ENCODE data around the gene SDR42E1.
"Not testable (repeated sequence)": the region's sequence is repeated elsewhere in the genome, so short reads cannot be mapped to it uniquely, and the experiment has no call there.

Gene SDR42E1

GRCh38 chr16:81997738-81998137 lies 13.5 kb downstream of the SDR42E1 start:
- DNase-seq, result no peak

- no peak for DNase-seq
Observed at GRCh38 chr16:81996664-81997509, 14.4 kb downstream of the SDR42E1 start.

DNA sequence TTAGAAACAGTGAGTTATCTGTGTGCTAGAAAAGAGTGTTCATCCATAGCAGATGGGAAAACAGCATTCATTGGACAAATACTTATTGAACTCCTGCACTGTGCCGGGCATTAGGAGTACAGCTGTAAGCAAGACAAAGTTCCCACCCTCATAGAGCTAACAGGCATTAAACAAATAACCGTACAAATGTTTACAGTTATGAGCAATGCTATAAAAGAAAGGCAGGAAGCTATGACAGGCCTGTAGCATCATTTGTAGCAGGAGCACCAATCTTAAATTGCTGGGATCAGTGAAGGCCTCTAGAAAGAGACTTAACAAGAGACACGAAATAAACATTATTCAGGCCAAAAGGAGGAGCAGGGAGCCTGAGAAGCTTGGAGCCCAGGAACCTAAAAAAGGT lies 15.6 kb downstream of the SDR42E1 start:
- DNase-seq, result no peak

DNA sequence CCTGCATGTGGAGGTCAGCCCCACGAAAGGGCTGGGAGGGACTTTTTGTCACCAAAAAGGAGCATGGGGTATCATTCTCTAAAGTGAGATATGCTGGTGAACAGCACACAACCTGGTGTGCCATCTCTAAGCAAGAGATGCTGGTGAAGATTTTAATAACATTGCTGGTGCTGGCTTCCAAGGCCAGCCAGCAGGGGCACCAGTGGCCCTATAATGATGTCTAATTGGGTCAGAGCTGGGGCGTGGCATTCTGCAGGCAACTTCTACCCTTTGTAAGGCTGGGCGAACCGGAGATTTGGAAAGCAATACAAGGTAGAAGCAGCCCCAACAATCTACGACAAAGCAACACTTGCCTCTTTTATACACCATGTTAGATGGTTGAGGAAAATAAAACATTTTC lies 16.8 kb downstream of the SDR42E1 start:
- DNase-seq, result no peak

GRCh38 chr16:81992859-81993258 lies 18.4 kb downstream of the SDR42E1 start:
- no peak for DNase-seq

DNA sequence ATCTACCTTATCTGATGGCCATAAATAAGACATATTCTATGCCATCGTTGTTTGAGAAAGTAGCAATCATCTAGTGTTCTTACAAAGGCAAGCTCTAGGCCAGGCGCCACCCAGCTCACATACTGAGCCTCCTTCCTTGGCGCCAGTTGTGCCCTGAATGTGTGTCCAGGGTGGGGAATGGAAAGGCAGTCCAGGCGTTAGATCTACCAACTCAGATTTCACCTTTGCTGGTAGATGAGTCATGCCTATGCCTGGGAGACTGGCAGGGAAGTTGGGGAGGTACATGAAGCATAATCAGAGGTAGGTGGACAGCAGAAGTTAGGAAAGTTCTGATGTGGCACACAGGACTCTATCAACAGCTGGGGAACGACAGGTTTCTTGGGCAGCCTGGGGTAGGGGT lies 23.6 kb downstream of the SDR42E1 start:
- DNase-seq, result no peak

- no peak for DNase-seq
Observed at GRCh38 chr16:81987121-81987520, 24.1 kb downstream of the SDR42E1 start.

DNA sequence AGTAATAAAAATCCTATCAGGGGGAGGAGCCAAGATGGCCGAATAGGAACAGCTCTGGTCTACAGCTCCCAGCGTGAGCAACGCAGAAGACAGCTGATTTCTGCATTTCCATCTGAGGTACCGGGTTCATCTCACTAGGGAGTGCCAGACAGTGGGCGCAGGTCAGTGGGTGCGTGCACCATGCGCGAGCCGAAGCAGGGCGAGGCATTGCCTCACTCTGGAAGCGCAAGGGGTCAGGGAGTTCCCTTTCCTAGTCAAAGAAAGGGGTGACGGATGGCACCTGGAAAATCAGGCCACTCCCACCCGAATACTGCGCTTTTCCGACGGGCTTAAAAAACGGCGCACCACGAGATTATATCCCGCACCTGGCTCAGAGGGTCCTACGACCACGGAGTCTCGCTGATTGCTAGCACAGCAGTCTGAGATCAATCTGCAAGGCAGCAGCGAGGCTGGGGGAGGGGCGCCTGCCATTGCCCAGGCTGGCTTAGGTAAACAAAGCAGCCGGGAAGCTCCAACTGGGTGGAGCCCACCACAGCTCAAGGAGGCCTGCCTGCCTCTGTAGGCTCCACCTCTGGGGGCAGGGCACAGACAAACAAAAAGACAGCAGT lies 33.8 kb downstream of the SDR42E1 start:
- not testable (repeated sequence) for DNase-seq

DNA sequence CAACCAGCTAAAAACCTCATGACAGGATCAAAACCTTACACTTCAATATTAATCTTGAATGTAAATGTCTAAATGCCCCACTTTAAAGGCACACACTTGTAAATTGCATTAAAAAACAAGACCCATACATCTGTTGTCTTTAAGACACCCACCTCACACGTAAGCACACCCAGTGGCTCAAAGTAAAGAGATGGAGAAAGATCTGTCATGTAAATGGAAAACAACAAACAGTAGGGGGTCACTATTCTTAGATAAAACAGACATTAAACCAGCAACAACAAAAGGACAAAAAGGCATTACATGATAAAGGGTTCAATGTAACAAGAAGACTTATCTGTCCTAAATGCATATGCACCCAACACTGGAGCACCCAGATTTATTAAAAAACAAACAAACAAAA lies 35.6 kb downstream of the SDR42E1 start:
- DNase-seq, result no peak

- no peak for DNase-seq
Observed at GRCh38 chr16:81973737-81974136, 37.5 kb downstream of the SDR42E1 start.

DNA sequence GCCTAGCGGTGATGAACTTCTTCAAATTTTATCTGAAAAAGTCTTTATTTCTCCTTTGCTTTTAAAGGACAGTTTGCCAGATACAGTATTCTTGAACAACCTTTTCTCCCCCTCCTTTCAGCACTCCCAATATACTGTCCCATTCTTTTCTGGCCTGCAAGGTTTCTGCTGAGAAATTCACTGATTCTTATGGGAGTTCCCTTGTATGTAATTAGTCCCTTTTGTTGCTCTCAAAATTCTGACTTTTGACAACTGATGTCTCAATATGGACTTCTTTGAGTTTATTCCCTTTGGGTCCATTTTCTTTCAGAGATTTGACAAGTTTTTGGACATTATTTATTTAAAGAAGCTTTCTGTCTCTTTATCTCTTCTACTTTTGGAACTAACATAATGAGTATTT lies 39.4 kb downstream of the SDR42E1 start:
- no peak for DNase-seq

- DNase-seq, result no peak
Observed at GRCh38 chr16:81967358-81967757, 43.9 kb downstream of the SDR42E1 start.

GRCh38 chr16:81964808-81965207 lies 46.5 kb downstream of the SDR42E1 start:
- no peak for DNase-seq

DNA sequence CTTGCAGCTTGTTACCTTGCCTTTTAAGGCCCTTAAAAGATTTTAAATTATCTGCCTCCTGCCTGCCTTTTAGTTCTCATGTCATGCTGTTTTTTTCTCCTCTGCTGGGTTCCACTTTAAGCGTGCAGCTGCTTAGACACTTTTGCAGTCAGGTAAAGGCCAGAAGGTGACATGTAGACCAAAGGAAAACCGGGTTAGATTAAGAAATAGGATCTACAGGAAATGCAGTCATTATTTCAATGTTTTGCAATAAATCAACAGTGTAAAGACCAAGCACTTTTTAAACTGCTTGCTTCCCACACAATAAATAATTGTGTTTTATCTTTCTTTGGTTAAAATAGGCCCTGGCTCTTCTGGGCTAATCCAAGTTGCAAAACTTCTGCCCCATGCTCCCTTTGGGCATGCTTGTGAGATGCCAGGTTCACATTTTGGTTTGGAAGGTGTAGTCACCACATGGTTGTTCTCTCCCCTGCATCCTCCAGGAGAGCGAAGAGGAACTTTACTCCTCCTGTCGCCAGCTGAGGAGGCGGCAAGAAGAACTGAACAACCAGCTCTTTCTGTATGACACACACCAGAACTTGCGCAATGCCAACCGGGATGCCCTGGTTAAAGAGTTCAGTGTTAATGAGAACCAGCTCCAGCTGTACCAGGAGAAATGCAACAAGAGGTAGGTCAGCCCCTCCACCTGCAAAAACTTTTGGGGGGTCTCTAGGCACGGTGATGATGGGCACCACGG lies 54.9 kb downstream of the SDR42E1 start:
- no peak for DNase-seq

- no peak for DNase-seq
Observed at GRCh38 chr16:81951564-81951963, 59.7 kb downstream of the SDR42E1 start.

DNA sequence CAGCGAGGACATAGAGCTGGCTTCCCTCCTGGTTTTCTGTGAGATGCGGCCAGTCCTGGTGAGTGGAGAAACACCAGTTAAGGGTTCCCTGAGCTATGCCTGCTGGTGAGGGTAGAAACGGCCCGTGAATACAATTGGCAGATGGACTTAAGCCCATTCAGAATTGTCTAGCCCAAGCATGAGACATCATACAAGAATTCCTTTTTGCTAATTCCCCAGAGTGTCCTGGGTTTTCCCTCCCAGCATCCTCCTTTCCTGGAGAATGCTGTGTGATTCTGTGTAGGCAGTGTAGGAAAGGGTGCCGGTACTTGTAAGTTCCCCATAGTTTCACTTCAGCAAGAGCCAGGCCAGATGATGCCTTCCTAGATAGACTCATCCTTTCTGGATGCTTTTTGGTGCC lies 65.1 kb downstream of the SDR42E1 start:
- DNase-seq, result no peak

DNA sequence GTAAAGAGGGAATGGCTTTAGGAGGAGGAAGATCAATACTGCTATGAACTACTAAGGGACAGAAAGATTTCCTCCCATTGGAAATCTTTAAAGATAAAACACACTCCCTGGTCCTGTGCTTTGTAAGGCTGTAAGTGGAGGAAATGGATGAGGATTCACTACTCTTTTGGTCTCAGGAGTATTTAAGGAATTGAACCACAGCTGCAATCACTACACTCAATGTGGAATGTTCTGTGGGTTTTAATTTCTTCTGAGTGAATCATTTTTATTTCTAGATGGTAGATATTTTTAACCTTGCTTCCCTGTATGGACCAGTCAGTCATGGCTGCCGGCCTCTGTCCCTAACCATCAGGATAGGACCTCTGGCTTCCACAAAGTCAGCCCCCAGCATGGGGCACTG lies 65.6 kb downstream of the SDR42E1 start:
- no peak for DNase-seq

DNA sequence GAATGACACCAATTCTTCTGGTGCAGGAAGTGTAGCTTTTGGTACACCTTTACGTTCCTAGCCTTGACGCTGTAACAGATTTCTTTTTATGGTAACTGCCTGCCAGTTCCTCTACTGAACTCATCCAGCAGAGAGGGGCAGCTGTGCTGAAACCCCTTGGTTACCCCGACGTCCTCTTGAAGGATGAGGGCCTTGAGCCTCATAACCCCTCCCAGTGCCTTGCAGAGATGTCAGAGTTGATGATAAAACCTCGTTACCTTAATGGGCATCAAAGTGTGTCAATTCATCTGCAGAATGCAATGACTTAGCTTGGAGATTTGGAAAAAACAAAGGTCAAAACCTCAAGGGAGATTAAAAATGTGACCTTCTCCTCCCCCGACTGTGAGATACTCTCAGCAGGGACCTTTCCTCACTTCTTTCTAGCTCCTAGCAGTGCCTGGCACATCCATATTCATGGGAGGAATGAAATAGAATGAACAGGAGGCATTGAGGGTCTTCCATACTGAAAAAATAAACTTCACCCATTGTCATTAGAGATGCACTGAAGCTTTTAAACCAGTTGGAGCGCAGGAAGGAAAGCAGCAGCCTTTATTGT lies 69.2 kb downstream of the SDR42E1 start:
- DNase-seq, result no peak

- DNase-seq, result no peak
Observed at GRCh38 chr16:81940781-81941560, 70.3 kb downstream of the SDR42E1 start.

- no peak for DNase-seq
Observed at GRCh38 chr16:81939164-81940056, 71.9 kb downstream of the SDR42E1 start.
